ENCODE data around the gene PHF2. TPM values are rescaled to one million over a fixed set of nuclear protein-coding genes. Genes with fewer than 3 reads are reported as not detected.

The PHF2 gene
- total and polyA plus RNA-seq, 9 of the 15 experiments (the other 6 are each of a cell fraction or from before 2014, with no cell fraction given): 0.37 to 14.4 (median 8.1) TPM

GRCh38 chr9:93603011-93603410 is 26.6 kb downstream of the PHF2 start:
- H3K27me3 ChIP-seq (ENCODE audit: control insufficient read depth in 2 of 2, insufficient read depth in 2 of 2, low read length in 2 of 2): no peaks in the 10 kb centered on the region
- BruUV-seq (replicated peaks): no TSS peak
- H3K9me1 ChIP-seq (ENCODE audit: control insufficient read depth, insufficient read depth, low read length): no peaks in the 10 kb centered on the region
- no peak for DNase-seq (ENCODE audit: extremely low read depth in 1 of 4, low spot score in 3 of 4)
- 75% methylated on average over 13 of the region's 15 CpGs for WGBS (ENCODE audit: insufficient coverage, low coverage, missing lambda C conversion rate)
- peaks cover 11 to 13% of the 10 kb centered on the region in 2 experiments; a peak in 4 of 5 replicates for H3K4me1 ChIP-seq (replicated peaks in 1 of 2; ENCODE audit: control insufficient read depth in 2 of 2, insufficient read depth in 2 of 2, low read length in 2 of 2)
- peaks cover 14% of the 10 kb centered on the region; the same call in 1 of the 2 replicates for H4K20me1 ChIP-seq (replicated peaks; ENCODE audit: control insufficient read depth, insufficient read depth, low read length)
- no peak for ATAC-seq
- ChIA-PET CTCF (ENCODE audit: low intra/inter-chr PET ratio) (no interaction called here), POLR2A (no interaction called here)
- H3K9ac ChIP-seq (ENCODE audit: insufficient read depth in 1 of 2, low read depth in 2 of 2, low read length in 2 of 2): no peak overlapping the region
- H3K27ac ChIP-seq (ENCODE audit: extremely low read depth, low read depth, low read length): no peak overlapping the region
- in situ Hi-C loops (cut with MboI) (no loop called here), intact Hi-C loops (cut with micrococcal nuclease) (no loop called here)
- H3K9me3 ChIP-seq (replicated peaks; ENCODE audit: control insufficient read depth, insufficient read depth, low read depth, low read length): no peaks in the 10 kb centered on the region
- TF ChIP-seq ZZZ3 (IDR thresholded peaks at IDR 0.05) (no peak), NFRKB (IDR thresholded peaks at IDR 0.05; ENCODE audit: low read depth) (no peak), DLX4 (CRISPR knock-in tag; IDR thresholded peaks at IDR 0.05) (no peak), SMARCC2 (IDR thresholded peaks at IDR 0.05; ENCODE audit: low read depth) (no peak), KLF16 (IDR thresholded peaks at IDR 0.05) (no peak), ZNF133 (CRISPR knock-in tag; IDR thresholded peaks at IDR 0.05) (no peak), ZEB2 (IDR thresholded peaks at IDR 0.05) (no peak), HMBOX1 (IDR thresholded peaks at IDR 0.05) (no peak), EHMT2 (IDR thresholded peaks at IDR 0.05) (no peak), MCM7 (IDR thresholded peaks at IDR 0.05) (no peak), ZNF445 (CRISPR knock-in tag; IDR thresholded peaks at IDR 0.05; ENCODE audit: low read depth) (no peak), POLR3G (IDR thresholded peaks at IDR 0.05; ENCODE audit: extremely low read depth, insufficient read length, insufficient replicate concordance) (no peak), RHOXF2B (CRISPR knock-in tag; conservative IDR thresholded peaks at IDR 0.05) (no peak), THRB (CRISPR knock-in tag; conservative IDR thresholded peaks at IDR 0.05) (no peak), ELF2 (CRISPR knock-in tag; IDR thresholded peaks at IDR 0.05) (no peak), DMBX1 (CRISPR knock-in tag; IDR thresholded peaks at IDR 0.05; ENCODE audit: borderline replicate concordance) (no peak), NCOA6 (IDR thresholded peaks at IDR 0.05) (no peak), ZNF253 (CRISPR knock-in tag; conservative IDR thresholded peaks at IDR 0.05) (no peak)
- no peak overlapping the region for H3K4me2 ChIP-seq (ENCODE audit: insufficient read depth, low read length)
- no peak for FAIRE-seq
- no peak overlapping the region for H2AFZ ChIP-seq (ENCODE audit: low read depth, low read length)
- H3K79me2 ChIP-seq (ENCODE audit: control insufficient read depth, insufficient read depth, low read length): peaks cover 7% of the 10 kb centered on the region; the same call in 2 of the 3 replicates
- no peak overlapping the region for H3K4me3 ChIP-seq
- no peaks in the 10 kb centered on the region for H3K36me3 ChIP-seq (ENCODE audit: control insufficient read depth, insufficient read depth, low read length)
